PC-9 (cell line): Measurements from ENCODE around the gene WSCD2. TPM values are rescaled to one million over a fixed set of nuclear protein-coding genes. Genes with fewer than 3 reads are reported as not detected.
A peak's percentile ranks its signal among the peaks of the same experiment; 100 is the strongest.

Source experiments
- BruUV-seq: library from RNA; stranded (reverse); fragments of 400-500 nt; replicated peaks from 2 replicates; lab custom pipeline; 2021; lab: Mats Ljungman, UMichigan
- CTCF ChIA-PET: fragments of 300-600 bp; sonication (Branson Sonifier 250); formaldehyde crosslinking; loops from one replicate; lab custom pipeline; 2022; ENCODE audit warnings: antibody characterized with exemption; lab: Charles Lee
- POLR2A ChIA-PET: fragments of 300-600 bp; sonication (Branson Sonifier 250); formaldehyde crosslinking; loops from one replicate; lab custom pipeline; 2022; ENCODE audit warnings: antibody characterized with exemption; ENCODE audit not compliant: unreplicated experiment; lab: Charles Lee
- DNase-seq, 2 experiments: peaks; one replicate each; pipeline versions ENCODE4 v3.0.0 to v3.0.0-alpha.2; 2015 to 2022; ENCODE audit warnings: mixed read lengths in 1 of 2
- H2AFZ ChIP-seq: fragments of 200-600 bp; sonication (generic); 2 replicates; pipeline ENCODE4 v1.8.1; 2017; ENCODE audit warnings: antibody characterized with exemption
- H3F3A ChIP-seq: fragments of 200-600 bp; sonication (generic); 2 replicates; pipeline ENCODE4 v1.8.1; 2017; ENCODE audit warnings: antibody characterized with exemption, mild to moderate bottlenecking, low read depth; ENCODE audit not compliant: insufficient read depth
- H3K27ac ChIP-seq: fragments of 200-600 bp; sonication (generic); 2 replicates; pipeline ENCODE4 v1.6.1; 2016; ENCODE audit warnings: mixed run types
- H3K27me3 ChIP-seq: fragments of 200-600 bp; sonication (generic); 2 replicates; pipeline ENCODE4 v1.6.1; 2016; ENCODE audit warnings: low read depth, mixed run types; ENCODE audit not compliant: insufficient read depth
- H3K36me3 ChIP-seq: fragments of 200-600 bp; sonication (generic); 2 replicates; pipeline ENCODE4 v1.6.1; 2016; ENCODE audit warnings: low read depth, mixed run types
- H3K4me1 ChIP-seq: fragments of 200-600 bp; sonication (generic); replicated peaks from 2 replicates; pipeline ENCODE4 v1.6.1; 2016; ENCODE audit warnings: mixed run types; ENCODE audit not compliant: insufficient read depth
- H3K4me2 ChIP-seq: fragments of 200-600 bp; sonication (generic); 2 replicates; pipeline ENCODE4 v1.6.1; 2017; ENCODE audit warnings: mixed run types
- H3K4me3 ChIP-seq: fragments of 200-600 bp; sonication (generic); 2 replicates; pipeline ENCODE4 v1.6.1; 2016; ENCODE audit warnings: mixed run types
- H3K79me2 ChIP-seq: fragments of 200-600 bp; sonication (generic); 2 replicates; pipeline ENCODE4 v1.6.1; 2017; ENCODE audit warnings: low read depth, mixed run types
- H3K9me2 ChIP-seq: fragments of 200-600 bp; sonication (generic); 2 replicates; pipeline ENCODE4 v1.8.1; 2017; ENCODE audit warnings: mild to moderate bottlenecking; ENCODE audit not compliant: insufficient read depth
- H3K9me3 ChIP-seq: fragments of 200-600 bp; sonication (generic); 2 replicates; pipeline ENCODE4 v1.8.1; 2016; ENCODE audit warnings: low read depth; ENCODE audit not compliant: insufficient read depth
- H4K20me1 ChIP-seq: fragments of 200-600 bp; sonication (generic); 2 replicates; pipeline ENCODE4 v1.8.1; 2017; ENCODE audit not compliant: insufficient read depth
- EZH2 ChIP-seq: fragments of 200-600 bp; sonication (generic); IDR thresholded peaks from 2 replicates; pipeline ENCODE4 v1.8.0; 2017; ENCODE audit warnings: antibody characterized with exemption, low read depth
- intact Hi-C: fragments of 100-400 bp; cut with micrococcal nuclease; formaldehyde crosslinking; loops from one replicate; pipeline ENCODE4 v1.10.0; 2022; ENCODE audit not compliant: unreplicated experiment
- total RNA-seq: library from RNA; stranded (reverse); gene quantifications from 2 replicates; pipeline ENCODE4 v1.2.3, GENCODE V29; 2021
- TF ChIP-seq, protein P1 (sequence below): fragments of 200-600 bp; sonication (generic); conservative IDR thresholded peaks from 2 replicates; pipeline ENCODE4 v1.6.1; 2017; ENCODE audit warnings: mixed run types, antibody characterized with exemption, mild to moderate bottlenecking, moderate library complexity

WSCD2 gene
- total RNA-seq, 1 experiment from 2014 or later: not detected

DNA sequence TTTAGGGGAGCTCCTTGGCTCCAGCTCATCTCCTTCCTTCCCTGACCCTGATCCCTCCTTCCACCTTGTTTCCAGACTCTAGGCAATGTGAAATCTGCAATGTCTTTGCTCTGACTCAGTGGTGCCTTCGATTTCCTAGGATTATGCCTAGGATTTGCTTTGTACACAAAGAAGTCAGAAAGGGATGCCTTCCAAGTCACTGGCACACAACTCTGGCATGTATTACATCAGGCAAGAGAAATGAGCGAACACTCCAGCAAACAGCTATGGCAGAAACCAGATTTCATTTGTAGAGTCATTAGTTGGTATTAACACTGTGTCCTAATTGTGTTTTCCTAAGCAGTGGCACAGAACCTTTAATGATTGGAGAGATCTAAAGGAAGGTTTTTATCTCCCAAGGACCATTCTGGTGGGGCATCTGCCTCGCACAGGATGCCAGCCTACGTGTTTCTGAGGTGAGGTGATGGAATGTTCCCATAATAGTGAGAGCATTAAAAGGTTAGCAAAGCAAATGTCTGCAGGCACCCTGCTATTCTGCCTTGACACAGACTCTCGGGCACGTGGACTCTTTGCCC, 84.9 kb downstream of the WSCD2 start:
- DNase-seq: no peak
- H3K79me2 ChIP-seq: no peaks in the 10 kb centered on the region
- no peaks in the 10 kb centered on the region for H4K20me1 ChIP-seq
- ChIA-PET CTCF (no interaction called here), POLR2A (no interaction called here)
- H2AFZ ChIP-seq: no peak overlapping the region
- H3K27me3 ChIP-seq: no peaks in the 10 kb centered on the region
- no peaks in the 10 kb centered on the region for H3F3A ChIP-seq
- no peak for TF ChIP-seq EZH2
- TF ChIP-seq, protein P1, sequence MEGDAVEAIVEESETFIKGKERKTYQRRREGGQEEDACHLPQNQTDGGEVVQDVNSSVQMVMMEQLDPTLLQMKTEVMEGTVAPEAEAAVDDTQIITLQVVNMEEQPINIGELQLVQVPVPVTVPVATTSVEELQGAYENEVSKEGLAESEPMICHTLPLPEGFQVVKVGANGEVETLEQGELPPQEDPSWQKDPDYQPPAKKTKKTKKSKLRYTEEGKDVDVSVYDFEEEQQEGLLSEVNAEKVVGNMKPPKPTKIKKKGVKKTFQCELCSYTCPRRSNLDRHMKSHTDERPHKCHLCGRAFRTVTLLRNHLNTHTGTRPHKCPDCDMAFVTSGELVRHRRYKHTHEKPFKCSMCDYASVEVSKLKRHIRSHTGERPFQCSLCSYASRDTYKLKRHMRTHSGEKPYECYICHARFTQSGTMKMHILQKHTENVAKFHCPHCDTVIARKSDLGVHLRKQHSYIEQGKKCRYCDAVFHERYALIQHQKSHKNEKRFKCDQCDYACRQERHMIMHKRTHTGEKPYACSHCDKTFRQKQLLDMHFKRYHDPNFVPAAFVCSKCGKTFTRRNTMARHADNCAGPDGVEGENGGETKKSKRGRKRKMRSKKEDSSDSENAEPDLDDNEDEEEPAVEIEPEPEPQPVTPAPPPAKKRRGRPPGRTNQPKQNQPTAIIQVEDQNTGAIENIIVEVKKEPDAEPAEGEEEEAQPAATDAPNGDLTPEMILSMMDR: no peak
- no TSS peak for BruUV-seq
- no peak overlapping the region for H3K4me3 ChIP-seq
- H3K4me2 ChIP-seq: no peak overlapping the region
- no peaks in the 10 kb centered on the region for H3K36me3 ChIP-seq
- no peak overlapping the region for H3K27ac ChIP-seq
- H3K9me3 ChIP-seq: no peaks in the 10 kb centered on the region
- H3K9me2 ChIP-seq: no peaks in the 10 kb centered on the region
- H3K4me1 ChIP-seq: no peaks in the 10 kb centered on the region
- intact Hi-C loops: no loop called here

DNA sequence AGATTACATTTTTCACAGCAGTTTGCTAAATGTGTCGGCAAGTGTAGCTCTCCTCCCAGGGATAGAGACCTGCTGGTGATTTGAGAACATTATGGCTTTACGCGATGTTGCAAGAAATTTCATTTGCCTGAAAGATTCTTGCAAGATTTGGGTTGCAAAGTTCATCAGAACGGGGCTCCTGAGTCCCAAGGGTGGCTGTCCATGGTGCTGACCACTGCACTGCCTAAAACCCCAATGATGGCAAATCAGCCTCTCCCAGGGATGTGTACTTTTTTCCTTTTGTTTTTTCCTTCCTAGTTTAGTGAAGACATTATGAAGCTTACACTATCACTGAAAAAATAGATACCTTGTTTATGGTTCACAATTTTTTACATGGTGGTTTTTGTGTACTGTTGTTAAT, 85.4 kb downstream of the WSCD2 start:
- ChIA-PET POLR2A (no interaction called here), CTCF (no interaction called here)
- intact Hi-C loops: no loop called here
- H3K27ac ChIP-seq: no peak overlapping the region
- H3K27me3 ChIP-seq: no peaks in the 10 kb centered on the region
- no peaks in the 10 kb centered on the region for H3F3A ChIP-seq
- no peaks in the 10 kb centered on the region for H3K36me3 ChIP-seq
- H3K9me3 ChIP-seq: no peaks in the 10 kb centered on the region
- no TSS peak for BruUV-seq
- H4K20me1 ChIP-seq: no peaks in the 10 kb centered on the region
- no peaks in the 10 kb centered on the region for H3K4me1 ChIP-seq
- no peak overlapping the region for H2AFZ ChIP-seq
- H3K9me2 ChIP-seq: no peaks in the 10 kb centered on the region
- no peak overlapping the region for H3K4me3 ChIP-seq
- TF ChIP-seq EZH2: no peak
- TF ChIP-seq, protein P1: no peak
- DNase-seq: peak in 1 of 2 experiments; percentile 14
- H3K79me2 ChIP-seq: no peaks in the 10 kb centered on the region
- no peak overlapping the region for H3K4me2 ChIP-seq

DNA sequence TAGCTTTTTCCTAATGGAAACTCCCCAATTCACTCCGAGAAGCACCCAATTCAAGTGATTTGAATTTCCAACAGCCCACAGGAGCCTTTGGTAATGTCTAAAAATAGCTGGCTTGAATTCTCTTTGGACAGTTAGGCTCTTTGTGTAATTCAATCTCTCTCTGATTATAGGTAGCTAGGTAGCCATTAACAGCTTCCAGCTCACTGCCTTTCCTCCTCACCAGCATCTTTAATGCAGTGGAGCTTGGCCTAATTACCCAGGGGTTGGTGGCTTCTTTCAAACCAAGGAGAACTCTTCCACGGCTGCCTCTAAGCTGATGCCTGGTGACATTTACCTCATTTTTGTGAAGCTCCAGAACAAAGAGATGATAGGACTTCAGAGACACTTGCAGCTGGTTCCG, 86.4 kb downstream of the WSCD2 start:
- TF ChIP-seq EZH2: no peak
- TF ChIP-seq, protein P1: no peak
- no peaks in the 10 kb centered on the region for H3K36me3 ChIP-seq

More for the DNA sequence above, 86.4 kb downstream of the WSCD2 start:
- no TSS peak for BruUV-seq
- Histone ChIP-seq H3F3A (no peaks in the 10 kb centered on the region), H3K4me3 (no peak overlapping the region), H3K9me2 (no peaks in the 10 kb centered on the region), H2AFZ (no peak overlapping the region), H3K27me3 (no peaks in the 10 kb centered on the region), H4K20me1 (no peaks in the 10 kb centered on the region), H3K9me3 (no peaks in the 10 kb centered on the region), H3K79me2 (no peaks in the 10 kb centered on the region), H3K4me1 (no peaks in the 10 kb centered on the region), H3K27ac (no peak overlapping the region), H3K4me2 (no peak overlapping the region)
- POLR2A ChIA-PET: no interaction called here
- DNase-seq: no peak
- intact Hi-C loops: no loop called here
- CTCF ChIA-PET: no interaction called here
